HepG2 (cell line): ENCODE data around the gene GDI1. TPM values are rescaled to one million over a fixed set of nuclear protein-coding genes. Genes with fewer than 3 reads are reported as not detected.

Source experiments
- ATAC-seq: fragments of 200-7000 bp; cut with Tn5 transposase; 3 replicates; pipeline ENCODE4 v1.9.1; 2020; ENCODE audit warnings: mild to moderate bottlenecking, moderate library complexity
- BruUV-seq: library from RNA; stranded (reverse); fragments of 400-500 nt; replicated peaks from 2 replicates; lab custom pipeline; 2021; lab: Mats Ljungman, UMichigan
- CTCF ChIA-PET: fragments of 300-600 bp; formaldehyde crosslinking; extraction: SDS; loops from one replicate; lab custom pipeline; 2021; ENCODE audit warnings: low total read pairs, inconsistent platforms, low intra/inter-chr PET ratio; lab: Yijun Ruan, JAX
- POLR2A ChIA-PET: fragments of 350-600 bp; sonication (Branson Sonifier 250); formaldehyde crosslinking; loops from one replicate; lab custom pipeline; 2020; ENCODE audit warnings: antibody characterized with exemption, inconsistent platforms; lab: Yijun Ruan, JAX
- DNase-seq: peaks from one replicate; pipeline ENCODE4 v3.0.0-alpha.2; 2015; ENCODE audit warnings: low spot score
- FAIRE-seq: peaks from 3 replicates; lab custom pipeline; 2011; peaks lifted over from hg19 to GRCh38; lab: Jason Lieb, UNC
- H2AFZ ChIP-seq: one replicate; pipeline ENCODE4 v1.6.1; 2011; ENCODE audit warnings: low read length, inconsistent platforms
- H3K27ac ChIP-seq: fragments of 300-600 bp; 3 replicates; pipeline ENCODE4 v1.8.0; 2011; ENCODE audit warnings: mixed run types, mild to moderate bottlenecking, mixed read lengths, low read length, inconsistent platforms; ENCODE audit not compliant: insufficient read depth; ENCODE audit errors: extremely low read length
- H3K27me3 ChIP-seq, 2 experiments: fragments of 200-600 bp in 1 of 2; 2 replicates in 1 of 2; 3 replicates in 1 of 2; pipeline versions ENCODE4 v1.6.0 to v1.8.0; 2011; ENCODE audit warnings: low read length in 2 of 2, mild to moderate bottlenecking in 2 of 2, moderate library complexity in 2 of 2, inconsistent platforms in 1 of 2; ENCODE audit not compliant: insufficient read depth in 2 of 2, control insufficient read depth in 1 of 2
- H3K36me3 ChIP-seq, 2 experiments: fragments of 200-600 bp in 1 of 2; replicated peaks in 1 of 2; 2 replicates in 1 of 2; 3 replicates in 1 of 2; pipeline versions ENCODE4 v1.5.1 to v1.8.0; 2011; ENCODE audit warnings: low read length in 2 of 2, inconsistent platforms in 1 of 2; ENCODE audit not compliant: insufficient read depth in 2 of 2, control insufficient read depth in 1 of 2
- H3K4me1 ChIP-seq: 2 replicates; pipeline ENCODE4 v1.5.1; 2012; ENCODE audit warnings: low read length, inconsistent platforms; ENCODE audit not compliant: insufficient read depth
- H3K4me2 ChIP-seq: 2 replicates; pipeline ENCODE4 v1.6.0; 2011; ENCODE audit warnings: low read depth, low read length, inconsistent platforms
- H3K4me3 ChIP-seq, 3 experiments: fragments of 200-600 bp in 1 of 3; sonication (generic), shearing (Covaris generic) in 1 of 3; replicated peaks in 1 of 3; 2 replicates each; pipeline ENCODE4 v1.5.1; 2011 to 2016; ENCODE audit warnings: low read length in 3 of 3, inconsistent platforms in 2 of 3, low read depth in 2 of 3, mild to moderate bottlenecking in 2 of 3, control low read depth in 1 of 3, mixed read lengths in 1 of 3; ENCODE audit not compliant: insufficient read depth in 1 of 3
- H3K79me2 ChIP-seq: one replicate; pipeline ENCODE4 v1.6.1; 2011; ENCODE audit warnings: low read length, inconsistent platforms; ENCODE audit not compliant: insufficient read depth
- H3K9ac ChIP-seq: 2 replicates; pipeline ENCODE4 v1.6.0; 2011; ENCODE audit warnings: mild to moderate bottlenecking, low read depth, low read length, inconsistent platforms; ENCODE audit not compliant: insufficient read depth
- H3K9me3 ChIP-seq: 2 replicates; pipeline ENCODE4 v1.5.1; 2012; ENCODE audit warnings: mild to moderate bottlenecking, low read length
- H4K20me1 ChIP-seq: 2 replicates; pipeline ENCODE4 v1.6.0; 2011; ENCODE audit warnings: inconsistent platforms, mild to moderate bottlenecking, low read length, moderate library complexity; ENCODE audit not compliant: insufficient read depth
- ARID4A ChIP-seq: sonication (generic); formaldehyde crosslinking; IDR thresholded peaks from 2 replicates; pipeline ENCODE4 v1.5.0; 2020; ENCODE audit warnings: mild to moderate bottlenecking, missing genetic modification reagents, borderline replicate concordance
- ATRX ChIP-seq: sonication (generic); formaldehyde crosslinking; IDR thresholded peaks from 2 replicates; pipeline ENCODE4 v1.4.0; 2020; ENCODE audit warnings: missing genetic modification reagents, borderline replicate concordance
- DRAP1 ChIP-seq: IDR thresholded peaks from 2 replicates; pipeline ENCODE4 v1.6.1; 2016; ENCODE audit warnings: missing genetic modification reagents, missing compliant biosample characterization
- ETV5 ChIP-seq: IDR thresholded peaks from 2 replicates; pipeline ENCODE4 v1.6.1; 2018; ENCODE audit warnings: missing biosample characterization, missing genetic modification reagents, inconsistent platforms, borderline replicate concordance
- FOSL2 ChIP-seq: sonication (generic); formaldehyde crosslinking; IDR thresholded peaks from 2 replicates; pipeline ENCODE4 v1.4.0; 2020; ENCODE audit warnings: missing genetic modification reagents
- IRF2 ChIP-seq: IDR thresholded peaks from 2 replicates; pipeline ENCODE4 v1.6.1; 2018; ENCODE audit warnings: missing genetic modification reagents, missing compliant biosample characterization
- KMT2A ChIP-seq: sonication (generic); formaldehyde crosslinking; IDR thresholded peaks from 2 replicates; pipeline ENCODE4 v1.4.0; 2020; ENCODE audit warnings: missing genetic modification reagents
- PBX3 ChIP-seq: sonication (generic); formaldehyde crosslinking; IDR thresholded peaks from 2 replicates; pipeline ENCODE4 v1.8.1; 2023; ENCODE audit warnings: missing genetic modification reagents, inconsistent platforms, borderline replicate concordance
- POLR2G ChIP-seq: fragments of 200-400 bp; formaldehyde crosslinking; IDR thresholded peaks from 2 replicates; pipeline ENCODE4 v1.6.1; 2018; ENCODE audit warnings: mild to moderate bottlenecking, low read depth, low read length, moderate library complexity
- PRMT3 ChIP-seq: sonication (generic); formaldehyde crosslinking; IDR thresholded peaks from 2 replicates; pipeline ENCODE4 v1.8.1; 2022; ENCODE audit warnings: low read depth, mild to moderate bottlenecking, moderate library complexity, missing genetic modification reagents, borderline replicate concordance
- RBFOX2 ChIP-seq: fragments of 200-400 bp; formaldehyde crosslinking; IDR thresholded peaks from 2 replicates; pipeline ENCODE4 v1.6.1; 2017; ENCODE audit warnings: low read depth, mild to moderate bottlenecking, low read length
- SAP130 ChIP-seq: IDR thresholded peaks from 2 replicates; pipeline ENCODE4 v1.6.1; 2016; ENCODE audit warnings: low read depth
- SOX13 ChIP-seq, 3 experiments: fragments of 450-650 bp in 1 of 3; sonication (generic) in 1 of 3; formaldehyde crosslinking in 1 of 3; IDR thresholded peaks in 2 of 3; conservative IDR thresholded peaks in 1 of 3; 2 replicates each; pipeline versions ENCODE4 v1.5.0 to v1.6.1; 2016 to 2020; ENCODE audit warnings: antibody characterized with exemption in 1 of 3, mild to moderate bottlenecking in 1 of 3, missing compliant biosample characterization in 1 of 3, missing genetic modification reagents in 1 of 3, moderate library complexity in 1 of 3
- SOX5 ChIP-seq: IDR thresholded peaks from 2 replicates; pipeline ENCODE4 v1.6.1; 2016; ENCODE audit warnings: borderline replicate concordance
- TGIF2 ChIP-seq: IDR thresholded peaks from 2 replicates; pipeline ENCODE4 v1.6.1; 2016; ENCODE audit warnings: control low read depth, missing compliant biosample characterization
- ZNF121 ChIP-seq: sonication (generic); formaldehyde crosslinking; IDR thresholded peaks from 2 replicates; pipeline ENCODE4 v1.5.0; 2020; ENCODE audit warnings: mild to moderate bottlenecking, missing genetic modification reagents
- ZNF501 ChIP-seq: sonication (generic); formaldehyde crosslinking; IDR thresholded peaks from 2 replicates; pipeline ENCODE4 v1.5.1; 2020; ENCODE audit warnings: mild to moderate bottlenecking, moderate library complexity, missing genetic modification reagents
- WGBS: methylation state at CpG from one replicate; pipeline ENCODE4 v1.1.6; 2017; ENCODE audit warnings: low lambda C conversion rate; 5-methylcytosine and 5-hydroxymethylcytosine counted together
- in situ Hi-C: cut with HindIII; loops from 2 replicates; pipeline ENCODE4 v1.10.0; 2017; ENCODE audit warnings: low pct_unique_long_range_greater_than_20kb; ENCODE audit not compliant: extremely low pct_ligation_motif_present
- intact Hi-C: fragments of 100-400 bp; cut with micrococcal nuclease; formaldehyde crosslinking; loops from one replicate; pipeline ENCODE4 v1.10.0; 2022; ENCODE audit not compliant: unreplicated experiment
- polyA plus RNA-seq, 8 experiments: library from polyadenylated mRNA; depleted of rRNA in 3 of 8; stranded (reverse) in 7 of 8; unstranded in 1 of 8; fragments of >200 nt; fragmentation: Illumina TruSeq in 4 of 8; extraction: Trizol in 4 of 8; gene quantifications; 2 replicates each; pipeline versions ENCODE4 v1.2.1 to v1.2.3, GENCODE V29; 2011 to 2016; ENCODE audit warnings: low read depth in 4 of 8, missing spikeins in 1 of 8, mixed read lengths in 1 of 8; ENCODE audit not compliant: insufficient read depth in 1 of 8
- total RNA-seq, 5 experiments: library from RNA; depleted of rRNA; stranded (reverse); fragments of >200 nt; fragmentation: Illumina TruSeq; extraction: Trizol; gene quantifications; 2 replicates each; pipeline ENCODE4 v1.2.3, GENCODE V29; 2016; ENCODE audit warnings: low read depth in 1 of 5

GDI1 gene
- total and polyA plus RNA-seq, 2 of the 13 experiments (the other 11 are each of a cell fraction or from before 2014, with no cell fraction given) = 17.4 to 105 TPM

- TF ChIP-seq TGIF2 (CRISPR knock-in tag) (0 out of 2 replicates have a peak, but pooled peaks have one; percentile 30), ZNF121 (peak; percentile 23; the same call in 1 of the 2 replicates), SOX13 (IDR thresholded peaks at IDR 0.05) (no peak), SOX13 (CRISPR knock-in tag; conservative IDR thresholded peaks at IDR 0.05 in 1 of 2, IDR thresholded peaks at IDR 0.05 in 1 of 2) (0 out of 4 replicates have a peak, but pooled peaks of 1 of the 2 experiments have one; percentile 11), IRF2 (peak; percentile 42; the same call in 1 of the 2 replicates), FOSL2 (CRISPR knock-in tag) (peak; percentile 93), POLR2G (peak; percentile 39; the same call in 1 of the 2 replicates), ZNF501 (CRISPR knock-in tag) (0 out of 2 replicates have a peak, but pooled peaks have one; percentile 55), SAP130 (peak; percentile 71), RBFOX2 (peak; percentile 55)
Observed at GRCh38 chrX:154409222-154409871, 27.6 kb upstream of the GDI1 start, which contains the start of gene DNASE1L1 (continued).

GRCh38 chrX:154411981-154412340 lies 25.0 kb upstream of the GDI1 start:
- H3K36me3 ChIP-seq = 0 out of 5 replicates have a peak, but pooled peaks cover 0 to 4% of the 10 kb centered on the region in 2 experiments
- in situ Hi-C loops = loop anchor here (25.0 kb wide), 1 partner anchor 125 kb away; the partner anchor contains the start of genes G6PD and IKBKG
- H4K20me1 ChIP-seq = no peaks in the 10 kb centered on the region
- CTCF ChIA-PET = no interaction called here
- H3K79me2 ChIP-seq = no peaks in the 10 kb centered on the region
- H3K4me3 ChIP-seq = peak overlapping the region; percentile 57 to 73 (median 72)
- peak overlapping the region; percentile 67 for H3K27ac ChIP-seq
- DNase-seq = peak; percentile 45
- peak overlapping the region; percentile 71 for H3K9ac ChIP-seq
- intact Hi-C loops = no loop called here
- POLR2A ChIA-PET = interaction anchor here (0.6 to 4.9 kb wide), 9 partner anchors 9 to 105 kb away, joined by 3 to 75 read pairs (median 6); partner anchors contain the start of genes ATP6AP1, FAM3A, RPL10 and SLC10A3
- WGBS = no CpG with 5 or more reads among the region's 29 CpGs
- ATAC-seq = peak; percentile 64
- peak; percentile 43 for FAIRE-seq
- H3K27me3 ChIP-seq = no peaks in the 10 kb centered on the region
- H3K4me1 ChIP-seq = peaks cover 25% of the 10 kb centered on the region
- no peak overlapping the region for H2AFZ ChIP-seq
- peak overlapping the region; percentile 71 for H3K4me2 ChIP-seq
- H3K9me3 ChIP-seq = no peaks in the 10 kb centered on the region
- no TSS peak for BruUV-seq
- no peak for TF ChIP-seq ETV5 (CRISPR knock-in tag)
- TF ChIP-seq PRMT3 (CRISPR knock-in tag) = no peak
- TF ChIP-seq KMT2A (CRISPR knock-in tag) = no peak
- no peak for TF ChIP-seq PBX3 (CRISPR knock-in tag)
- no peak for TF ChIP-seq SOX5
- TF ChIP-seq DRAP1 (CRISPR knock-in tag) = peak; percentile 45; the same call in 1 of the 2 replicates
- TF ChIP-seq ARID4A (CRISPR knock-in tag) = 0 out of 2 replicates have a peak, but pooled peaks have one; percentile 17
- no peak for TF ChIP-seq ATRX (CRISPR knock-in tag)
